ENCODE measurements around the gene RTP5. TPM values are rescaled to one million over a fixed set of nuclear protein-coding genes. Genes with fewer than 3 reads are reported as not detected.
"Not testable (repeated sequence)": the region's sequence is repeated elsewhere in the genome, so short reads cannot be mapped to it uniquely, and the experiment has no call there.

RTP5 gene
- not detected for total RNA-seq
- not detected for polyA plus RNA-seq (2013, experiment 1 of 2)
- not detected for polyA plus RNA-seq (2013, experiment 2 of 2)
- long read RNA-seq, experiment 1, result 0 reads
- long read RNA-seq, experiment 2, result 0 reads
- long read RNA-seq, experiment 3, result 0 reads
- long read RNA-seq, experiment 4, result 0 reads

GRCh38 chr2:241869087-241869961, at the start of gene RTP5:
RTP5 (plus strand) TSS chr2:241869729; CDS start chr2:241869757, 28 bp downstream.
- H3K9me3 ChIP-seq (ENCODE audit: control insufficient read depth, low read length), result peaks cover 16% of the 10 kb centered on the region
- WGBS, 2 experiments (ENCODE audit: insufficient coverage in 1 of 2, insufficient read length in 1 of 2), result 88 to 92% methylated on average over 11 to 32 of the region's 33 CpGs
- no peak within 1 kb of the TSS for H3K4me3 ChIP-seq (ENCODE audit: low read length)
- no peak within 1 kb of the TSS for H3K27ac Mint-ChIP-seq
- H3K27me3 Mint-ChIP-seq (ENCODE audit: insufficient read depth), result no peaks in the 10 kb centered on the region
- H3K9ac ChIP-seq (ENCODE audit: extremely low read depth, low read length, poor library complexity, severe bottlenecking), result no peak within 1 kb of the TSS
- DNase-seq, result no peak
- peaks cover 6% of the 10 kb centered on the region for H3K27me3 ChIP-seq (ENCODE audit: control insufficient read depth, insufficient read depth, low read length, poor library complexity, severe bottlenecking)
- no peak within 1 kb of the TSS for H3K4me3 Mint-ChIP-seq
- no peaks in the 10 kb centered on the region for H3K4me1 Mint-ChIP-seq
- H3K36me3 Mint-ChIP-seq (ENCODE audit: low read depth), result no peaks in the 10 kb centered on the region
- H3K36me3 ChIP-seq (ENCODE audit: control insufficient read depth, insufficient read depth, low read length), result no peaks in the 10 kb centered on the region
- no peak within 1 kb of the TSS for H3K27ac ChIP-seq (ENCODE audit: low read depth, low read length)
- peaks cover 14% of the 10 kb centered on the region for H3K9me3 Mint-ChIP-seq
- H3K4me1 ChIP-seq (ENCODE audit: control insufficient read depth, insufficient read depth, low read length), result no peaks in the 10 kb centered on the region
- no peak for TF ChIP-seq CTCF (conservative IDR thresholded peaks at IDR 0.05)

- peaks cover 10% of the 10 kb centered on the region for H3K27me3 ChIP-seq (ENCODE audit: control insufficient read depth, insufficient read depth, low read length, poor library complexity, severe bottlenecking)
- not testable (repeated sequence) for H3K27ac Mint-ChIP-seq; H3K9me3 ChIP-seq (ENCODE audit: control insufficient read depth, low read length); H3K4me3 Mint-ChIP-seq; DNase-seq; H3K4me1 ChIP-seq (ENCODE audit: control insufficient read depth, insufficient read depth, low read length); H3K4me1 Mint-ChIP-seq; H3K36me3 Mint-ChIP-seq (ENCODE audit: low read depth); H3K27ac ChIP-seq (ENCODE audit: low read depth, low read length); H3K9ac ChIP-seq (ENCODE audit: extremely low read depth, low read length, poor library complexity, severe bottlenecking); H3K27me3 Mint-ChIP-seq (ENCODE audit: insufficient read depth); H3K36me3 ChIP-seq (ENCODE audit: control insufficient read depth, insufficient read depth, low read length); H3K4me3 ChIP-seq (ENCODE audit: low read length)
- H3K9me3 Mint-ChIP-seq, result peaks cover 16% of the 10 kb centered on the region
- WGBS, 2 experiments (ENCODE audit: insufficient coverage in 1 of 2, insufficient read length in 1 of 2), result 91 to 93% methylated on average over 19 to 27 of the region's 27 CpGs
Observed at GRCh38 chr2:241819947-241820624, 49.4 kb upstream of the RTP5 start.

- H3K36me3 Mint-ChIP-seq (ENCODE audit: low read depth), result no peaks in the 10 kb centered on the region
- Histone ChIP-seq H3K4me3 (ENCODE audit: low read length) (no peak overlapping the region), H3K27ac (ENCODE audit: low read depth, low read length) (no peak overlapping the region), H3K9me3 (ENCODE audit: control insufficient read depth, low read length) (peaks cover 10% of the 10 kb centered on the region), H3K27me3 (ENCODE audit: control insufficient read depth, insufficient read depth, low read length, poor library complexity, severe bottlenecking) (peaks cover 10% of the 10 kb centered on the region), H3K36me3 (ENCODE audit: control insufficient read depth, insufficient read depth, low read length) (no peaks in the 10 kb centered on the region), H3K4me1 (ENCODE audit: control insufficient read depth, insufficient read depth, low read length) (no peaks in the 10 kb centered on the region), H3K9ac (ENCODE audit: extremely low read depth, low read length, poor library complexity, severe bottlenecking) (no peak overlapping the region)
- TF ChIP-seq CTCF (conservative IDR thresholded peaks at IDR 0.05), result no peak
- peaks cover 3% of the 10 kb centered on the region for H3K4me1 Mint-ChIP-seq
- H3K27me3 Mint-ChIP-seq (ENCODE audit: insufficient read depth), result peaks cover 7% of the 10 kb centered on the region
- H3K27ac Mint-ChIP-seq, result no peak overlapping the region
- WGBS, 2 experiments (ENCODE audit: insufficient coverage in 1 of 2, insufficient read length in 1 of 2), result 89 to 98% methylated on average over 13 to 31 of the region's 31 CpGs
- DNase-seq, result peak; percentile 49
- no peak overlapping the region for H3K4me3 Mint-ChIP-seq
- peaks cover 16% of the 10 kb centered on the region for H3K9me3 Mint-ChIP-seq
Observed at GRCh38 chr2:241820625-241821384, 48.7 kb upstream of the RTP5 start.

All from endodermal cell (in vitro differentiated cells).